GM12891 (cell line): Measurements from ENCODE around the gene PSMF1.

Experiments used
- POLR2A ChIP-seq: IDR thresholded peaks from 2 replicates; pipeline ENCODE4 v1.6.1; 2011; ENCODE audit warnings: low read depth, low read length, control low read depth
- POLR2AphosphoS5 ChIP-seq: IDR thresholded peaks from 2 replicates; pipeline ENCODE4 v1.6.1; 2011; ENCODE audit warnings: low read depth, low read length, control low read depth

DNA sequence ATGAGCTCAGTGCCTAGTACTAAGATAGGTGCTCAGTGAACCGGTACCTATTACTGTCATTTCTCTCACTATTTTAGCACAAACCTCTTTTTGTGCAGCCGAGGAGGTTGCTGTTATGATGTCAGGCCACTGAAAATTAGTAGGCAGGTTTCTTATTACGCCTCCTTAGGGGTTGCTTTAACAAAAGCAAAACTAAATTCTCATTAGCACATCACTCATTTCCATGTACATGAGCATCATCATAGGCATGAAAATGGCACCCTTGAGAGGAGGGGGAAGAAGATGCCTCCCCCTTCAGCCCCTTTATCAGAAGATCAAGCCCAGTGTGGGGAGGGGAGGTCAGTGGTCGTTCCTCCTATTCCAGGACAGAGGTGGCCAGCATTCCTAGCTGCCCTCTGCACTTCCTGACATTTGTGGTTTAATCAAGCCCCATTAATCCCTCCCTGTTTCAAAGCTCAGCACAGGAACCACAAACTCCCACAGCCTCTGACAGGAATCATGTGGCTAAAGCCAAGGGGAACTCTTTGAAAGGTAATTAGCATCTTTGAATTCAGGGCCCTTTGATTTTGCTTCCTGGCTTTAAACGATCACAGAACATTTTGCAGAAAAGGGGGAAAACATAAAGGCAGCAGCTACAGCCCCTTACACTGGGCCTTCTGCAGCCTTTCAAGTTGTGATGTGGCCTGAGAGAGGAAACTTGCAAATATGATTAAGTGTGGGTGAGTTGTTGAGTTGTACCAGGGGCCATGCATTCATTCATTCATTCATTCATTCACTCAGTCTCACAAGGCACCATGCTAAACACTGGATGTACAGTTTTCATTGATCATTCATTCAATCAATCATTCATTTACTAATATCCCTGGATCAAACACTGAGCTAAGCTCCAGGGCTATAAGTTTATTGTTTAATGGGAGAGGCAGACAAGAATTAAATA is 31.9 kb upstream of the PSMF1 start:
- TF ChIP-seq POLR2A (no peak), POLR2AphosphoS5 (no peak)
